Hematopoietic multipotent progenitor cell treated with erythropoietin and hydrocortisone succinate and interleukin-3 and kit ligand, for 15 days (in vitro differentiated cells): ENCODE measurements around the gene PLEKHA6.

Experiments used
- DNase-seq: peaks from one replicate; pipeline ENCODE4 v3.0.0-alpha.2; 2015; ENCODE audit warnings: low spot score

The PLEKHA6 gene

GRCh38 chr1:204181116-204181515, 178.6 kb downstream of the PLEKHA6 start:
- no peak for DNase-seq

DNA sequence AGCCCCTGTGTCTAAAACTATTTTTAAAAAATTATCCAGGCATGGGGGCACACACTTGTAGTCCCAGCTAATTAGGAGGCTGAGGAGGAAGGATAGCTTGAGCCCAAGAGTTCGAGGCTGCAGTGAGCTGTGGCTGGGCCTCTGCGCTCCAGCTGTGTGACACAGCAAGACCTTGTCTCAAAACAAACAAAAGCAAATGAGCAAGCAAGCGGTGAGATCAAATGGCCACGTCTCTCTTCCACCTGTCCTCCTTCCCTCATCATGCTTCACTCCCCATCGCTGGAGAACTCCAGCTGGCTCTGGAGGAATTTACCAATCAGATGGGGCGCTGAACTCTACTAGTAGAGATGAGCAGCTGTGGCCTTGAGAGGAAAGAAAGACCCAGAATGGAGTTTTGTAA, 179.6 kb downstream of the PLEKHA6 start:
- no peak for DNase-seq

- DNase-seq = no peak
These were observed 181.0 kb downstream of the PLEKHA6 start for GRCh38 chr1:204178487-204179281.

- DNase-seq = no peak
These were observed 182.6 kb downstream of the PLEKHA6 start for GRCh38 chr1:204177133-204177532.

DNA sequence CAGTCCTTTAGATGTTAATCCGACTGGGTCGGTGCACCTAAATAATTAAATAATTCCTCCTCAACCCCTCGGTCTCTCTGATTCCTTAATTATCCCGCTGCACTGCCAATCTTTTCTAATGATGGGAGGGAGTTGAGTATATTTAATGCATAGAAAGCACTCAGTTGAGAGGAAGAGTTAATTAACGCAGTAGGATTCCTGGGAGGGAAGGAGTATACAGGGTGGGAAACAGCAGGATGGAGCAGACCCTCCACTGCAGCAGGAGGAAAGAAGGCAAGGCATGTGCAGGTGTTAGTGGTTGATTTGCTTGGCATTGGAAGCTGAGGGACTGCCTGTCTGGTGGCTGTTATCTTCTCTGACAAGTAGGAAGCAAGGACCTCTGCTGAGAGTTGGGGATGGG, 183.7 kb downstream of the PLEKHA6 start:
- DNase-seq = no peak

- DNase-seq = no peak
These were observed 184.8 kb downstream of the PLEKHA6 start for GRCh38 chr1:204174958-204175357.

GRCh38 chr1:204172404-204173029, 187.2 kb downstream of the PLEKHA6 start:
- DNase-seq = no peak

DNA sequence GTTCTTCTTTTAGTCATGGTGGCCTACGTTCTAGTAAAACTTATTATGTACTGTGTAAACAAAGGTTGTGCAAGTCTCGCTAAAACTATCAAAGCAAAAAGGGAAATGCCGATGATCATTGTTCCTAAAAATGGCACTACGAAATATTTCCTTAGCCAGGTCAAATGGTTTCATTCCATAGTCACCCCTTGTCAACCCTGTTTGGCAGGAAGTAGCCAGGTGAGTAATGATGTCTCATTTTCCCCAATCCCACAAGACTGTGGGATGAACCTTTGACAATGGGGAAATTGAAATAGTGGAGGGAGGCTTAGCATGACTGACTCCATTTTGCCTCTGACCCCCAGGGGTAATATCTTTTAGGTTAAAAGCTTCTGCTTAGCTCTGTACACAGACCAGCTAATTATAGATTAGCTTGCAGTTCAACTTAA, 188.0 kb downstream of the PLEKHA6 start:
- DNase-seq = no peak

DNA sequence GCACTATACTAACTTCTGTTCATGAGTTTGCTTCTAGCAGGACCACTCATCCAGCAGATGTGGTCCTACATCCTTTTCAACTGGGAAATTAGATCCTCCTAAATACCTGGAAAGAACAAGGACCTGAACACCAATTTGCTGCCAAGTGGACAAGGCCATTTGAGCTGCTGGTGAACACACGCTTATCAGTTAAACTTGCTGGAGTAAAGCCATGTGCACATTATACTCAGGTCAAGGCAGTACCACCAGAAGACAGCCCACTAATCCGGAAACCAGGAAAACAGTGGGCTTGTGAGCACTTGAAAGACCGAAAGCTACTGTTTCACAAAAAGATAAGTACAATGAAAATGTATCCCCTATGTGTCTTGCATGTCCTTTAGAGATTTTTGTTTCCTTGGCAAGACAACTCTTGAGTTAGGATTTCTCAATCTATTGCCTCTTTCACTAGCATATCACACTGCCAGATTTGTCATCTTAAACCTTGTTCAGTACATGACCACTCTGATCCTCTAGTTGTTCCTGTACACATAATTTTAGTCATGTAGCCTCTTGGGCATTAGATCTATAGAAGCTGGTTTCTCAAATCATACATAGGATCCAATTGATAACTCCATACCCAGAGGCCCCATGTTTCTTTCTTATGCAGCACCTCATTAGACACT, 189.1 kb downstream of the PLEKHA6 start:
- no peak for DNase-seq

GRCh38 chr1:204169858-204170257, 189.9 kb downstream of the PLEKHA6 start:
- no peak for DNase-seq
